Measurements from ENCODE around the gene KIF3A.
A peak's percentile ranks its signal among the peaks of the same experiment; 100 is the strongest.

The KIF3A gene

GRCh38 chr5:132655821-132656773 is 81.2 kb downstream of the KIF3A start:
- Histone ChIP-seq H3K36me3 (ENCODE audit: insufficient read depth, low read length) (no peaks in the 10 kb centered on the region), H3K4me1 (ENCODE audit: insufficient read depth, low read length) (no peaks in the 10 kb centered on the region), H3K9ac (ENCODE audit: low read depth, low read length) (peak overlapping the region; percentile 49; the same call in 1 of the 2 replicates), H3K9me3 (ENCODE audit: control insufficient read depth, insufficient read depth, low read length) (no peaks in the 10 kb centered on the region)

- Histone ChIP-seq H3K4me1 (ENCODE audit: insufficient read depth, low read length) (no peaks in the 10 kb centered on the region), H3K9me3 (ENCODE audit: control insufficient read depth, insufficient read depth, low read length) (no peaks in the 10 kb centered on the region), H3K9ac (ENCODE audit: low read depth, low read length) (no peak overlapping the region), H3K36me3 (ENCODE audit: insufficient read depth, low read length) (no peaks in the 10 kb centered on the region)
These were observed 83.6 kb downstream of the KIF3A start for GRCh38 chr5:132653716-132654115.

- Histone ChIP-seq H3K4me1 (ENCODE audit: insufficient read depth, low read length) (no peaks in the 10 kb centered on the region), H3K9ac (ENCODE audit: low read depth, low read length) (no peak overlapping the region), H3K9me3 (ENCODE audit: control insufficient read depth, insufficient read depth, low read length) (no peaks in the 10 kb centered on the region), H3K36me3 (ENCODE audit: insufficient read depth, low read length) (no peaks in the 10 kb centered on the region)
These were observed 85.4 kb downstream of the KIF3A start for GRCh38 chr5:132651838-132652469.

- Histone ChIP-seq H3K9ac (ENCODE audit: low read depth, low read length) (no peak overlapping the region), H3K36me3 (ENCODE audit: insufficient read depth, low read length) (no peaks in the 10 kb centered on the region; the same call in 1 of the 2 replicates), H3K9me3 (ENCODE audit: control insufficient read depth, insufficient read depth, low read length) (no peaks in the 10 kb centered on the region; the same call in 1 of the 2 replicates), H3K4me1 (ENCODE audit: insufficient read depth, low read length) (peaks cover 6% of the 10 kb centered on the region; the same call in 1 of the 2 replicates)
These were observed 89.0 kb downstream of the KIF3A start for GRCh38 chr5:132648355-132648754.

- Histone ChIP-seq H3K4me1 (ENCODE audit: insufficient read depth, low read length) (peaks cover 6% of the 10 kb centered on the region; the same call in 1 of the 2 replicates), H3K36me3 (ENCODE audit: insufficient read depth, low read length) (no peaks in the 10 kb centered on the region; the same call in none of the 2 replicates), H3K9me3 (ENCODE audit: control insufficient read depth, insufficient read depth, low read length) (no peaks in the 10 kb centered on the region; the same call in 1 of the 2 replicates), H3K9ac (ENCODE audit: low read depth, low read length) (no peak overlapping the region)
These were observed 89.9 kb downstream of the KIF3A start for GRCh38 chr5:132647473-132647872.

GRCh38 chr5:132646583-132647266 is 90.6 kb downstream of the KIF3A start:
- Histone ChIP-seq H3K4me1 (ENCODE audit: insufficient read depth, low read length) (peaks cover 6% of the 10 kb centered on the region; the same call in 1 of the 2 replicates), H3K9me3 (ENCODE audit: control insufficient read depth, insufficient read depth, low read length) (no peaks in the 10 kb centered on the region; the same call in 1 of the 2 replicates), H3K36me3 (ENCODE audit: insufficient read depth, low read length) (no peaks in the 10 kb centered on the region; the same call in none of the 2 replicates), H3K9ac (ENCODE audit: low read depth, low read length) (no peak overlapping the region)

GRCh38 chr5:132644177-132644576 is 93.2 kb downstream of the KIF3A start:
- no peaks in the 10 kb centered on the region; the same call in none of the 2 replicates for H3K36me3 ChIP-seq (ENCODE audit: insufficient read depth, low read length)

More at GRCh38 chr5:132644177-132644576, 93.2 kb downstream of the KIF3A start:
- peaks cover 6% of the 10 kb centered on the region; the same call in 1 of the 2 replicates for H3K4me1 ChIP-seq (ENCODE audit: insufficient read depth, low read length)
- no peaks in the 10 kb centered on the region; the same call in 1 of the 2 replicates for H3K9me3 ChIP-seq (ENCODE audit: control insufficient read depth, insufficient read depth, low read length)
- no peak overlapping the region for H3K9ac ChIP-seq (ENCODE audit: low read depth, low read length)
